Breast epithelium (tissue), 3 donors: Measurements from ENCODE around the gene MYBBP1A.

ENCODE experiments used
- CTCF ChIP-seq, 3 donors: fragments of 450-650 bp; IDR thresholded peaks; one replicate each; pipeline ENCODE4 v1.5.1; 2016 to 2017; ENCODE audit warnings: antibody characterized with exemption in 3 of 3, mild to moderate bottlenecking in 3 of 3, moderate library complexity in 3 of 3
- POLR2A ChIP-seq: fragments of 450-650 bp; IDR thresholded peaks from one replicate; pipeline ENCODE4 v1.6.1; 2016; ENCODE audit warnings: antibody characterized with exemption, mild to moderate bottlenecking, moderate library complexity
- POLR2AphosphoS5 ChIP-seq, 3 donors: sonication (generic); formaldehyde crosslinking; IDR thresholded peaks; one replicate each; pipeline ENCODE4 v1.6.1; 2017; ENCODE audit warnings: antibody characterized with exemption in 3 of 3

GRCh38 chr17:4530799-4531730, 24.1 kb downstream of the MYBBP1A start:
- TF ChIP-seq CTCF (IDR thresholded peaks at IDR 0.05) (no peak), POLR2A (no peak), POLR2AphosphoS5 (IDR thresholded peaks at IDR 0.05) (no peak)
